HG03558 (cell line): ENCODE data around the gene PACRGL.

Source experiments
- ATAC-seq: cut with Tn5 transposase; IDR thresholded peaks from one replicate; pipeline ENCODE4 v1.9.1; 2021; ENCODE audit warnings: moderate number of reproducible peaks; ENCODE audit not compliant: unreplicated experiment; ENCODE audit errors: extremely low read depth

The PACRGL gene

GRCh38 chr4:20700007-20700761, at the start of gene PACRGL:
Gene PACRGL, plus strand, starts transcription at chr4:20700458. Its CDS starts 4,024 bp downstream, at chr4:20704482.
- peak; percentile 100 for ATAC-seq

- no peak for ATAC-seq
Observed at GRCh38 chr4:20652226-20652885, 47.9 kb upstream of the PACRGL start.

GRCh38 chr4:20658456-20658855, 41.8 kb upstream of the PACRGL start:
- no peak for ATAC-seq

GRCh38 chr4:20662851-20663250, 37.4 kb upstream of the PACRGL start:
- ATAC-seq, result no peak

GRCh38 chr4:20666012-20666860, 34.0 kb upstream of the PACRGL start:
- no peak for ATAC-seq

GRCh38 chr4:20672262-20672661, 28.0 kb upstream of the PACRGL start:
- no peak for ATAC-seq

- ATAC-seq, result no peak
Observed at GRCh38 chr4:20675786-20676185, 24.5 kb upstream of the PACRGL start.

GRCh38 chr4:20676501-20677197, 23.6 kb upstream of the PACRGL start:
- ATAC-seq, result no peak

- ATAC-seq, result no peak
Observed at GRCh38 chr4:20678400-20678799, 21.9 kb upstream of the PACRGL start.

- no peak for ATAC-seq
Observed at GRCh38 chr4:20679951-20680350, 20.3 kb upstream of the PACRGL start.

GRCh38 chr4:20680736-20681135, 19.5 kb upstream of the PACRGL start:
- no peak for ATAC-seq

- ATAC-seq, result no peak
Observed at GRCh38 chr4:20681271-20681670, 19.0 kb upstream of the PACRGL start.

- no peak for ATAC-seq
Observed at GRCh38 chr4:20682853-20683252, 17.4 kb upstream of the PACRGL start.

GRCh38 chr4:20683766-20684165, 16.5 kb upstream of the PACRGL start:
- no peak for ATAC-seq

GRCh38 chr4:20684852-20685763, 15.2 kb upstream of the PACRGL start:
- no peak for ATAC-seq

GRCh38 chr4:20687864-20688263, 12.4 kb upstream of the PACRGL start:
- no peak for ATAC-seq

GRCh38 chr4:20696815-20697214, 3.4 kb upstream of the PACRGL start:
- ATAC-seq, result no peak

- no peak for ATAC-seq
Observed at GRCh38 chr4:20698382-20698781, 1.9 kb upstream of the PACRGL start.

GRCh38 chr4:20698820-20699219, 1.4 kb upstream of the PACRGL start:
- no peak for ATAC-seq
